CD4-positive, alpha-beta T cell treated with Interleukin-2 at 100 ng/mL for 4 hours (primary cell): ENCODE results near the gene DCP1A.

Experiments used
- DNase-seq: peaks from one replicate; pipeline ENCODE4 v3.0.0-alpha.2; 2020; ENCODE audit warnings: low spot score

DCP1A gene

GRCh38 chr3:53243785-53244184 lies 103.6 kb downstream of the DCP1A start:
- DNase-seq: no peak

DNA sequence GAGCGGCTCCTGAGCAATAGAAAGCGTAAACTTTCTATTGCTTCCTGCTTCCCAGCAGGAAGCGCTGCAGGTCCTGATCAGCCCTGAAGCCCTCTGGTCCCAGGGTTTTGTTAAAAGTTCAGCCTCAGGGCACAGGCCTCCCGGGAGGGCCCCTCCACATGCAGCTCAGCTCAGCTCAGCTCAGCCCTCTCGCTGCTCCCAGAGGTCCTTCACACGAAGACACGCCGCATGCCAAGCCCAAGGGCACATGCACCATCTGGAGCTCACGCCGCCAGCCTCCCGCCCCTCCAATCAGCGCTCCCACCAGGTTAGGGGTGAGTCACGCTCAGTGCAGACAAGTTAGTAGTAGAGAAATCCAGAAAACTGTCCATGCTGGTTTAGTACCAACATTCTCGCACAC lies 104.2 kb downstream of the DCP1A start:
- no peak for DNase-seq

DNA sequence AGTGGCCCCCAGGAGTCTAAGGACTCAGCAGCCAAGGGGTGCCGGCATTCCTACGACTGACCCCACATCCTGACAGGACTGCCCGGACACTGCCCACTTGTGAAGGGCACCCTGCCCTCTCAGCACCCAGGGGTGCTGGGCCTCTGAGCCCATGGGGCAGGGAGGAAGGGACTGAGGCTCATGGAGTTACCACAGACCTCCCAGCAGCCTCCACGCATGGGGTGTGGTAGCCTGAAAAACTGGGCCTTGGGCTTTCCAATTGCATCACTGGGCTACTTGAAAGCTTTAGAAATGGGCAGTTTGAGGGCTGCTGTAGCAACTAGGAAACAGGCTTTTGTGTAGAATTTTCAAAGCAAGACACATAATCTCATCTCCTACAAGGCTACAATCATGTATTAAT lies 104.7 kb downstream of the DCP1A start:
- no peak for DNase-seq

GRCh38 chr3:53242155-53242554 lies 105.2 kb downstream of the DCP1A start:
- DNase-seq: no peak

- no peak for DNase-seq
Observed at GRCh38 chr3:53240989-53241972, 106.1 kb downstream of the DCP1A start.

DNA sequence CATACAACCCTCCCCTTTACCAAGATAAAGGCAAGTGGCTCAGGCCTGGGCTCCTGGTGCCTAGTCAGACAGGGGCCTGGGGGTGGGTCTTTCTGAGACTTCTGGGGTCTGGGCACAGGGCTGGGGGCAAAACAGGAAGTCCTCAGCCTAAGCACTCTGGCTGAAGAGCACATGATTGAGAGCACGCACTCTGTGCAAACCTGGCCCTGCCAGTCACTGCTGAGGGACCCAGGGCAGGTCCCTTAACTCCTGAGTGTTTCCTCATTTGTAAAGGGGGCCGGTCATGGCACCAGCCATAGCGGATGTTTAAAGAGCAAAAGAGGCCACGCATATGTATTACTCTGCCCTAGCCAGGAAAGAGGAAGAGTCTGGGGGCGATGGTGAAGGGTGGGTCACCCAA lies 107.5 kb downstream of the DCP1A start:
- DNase-seq: no peak

DNA sequence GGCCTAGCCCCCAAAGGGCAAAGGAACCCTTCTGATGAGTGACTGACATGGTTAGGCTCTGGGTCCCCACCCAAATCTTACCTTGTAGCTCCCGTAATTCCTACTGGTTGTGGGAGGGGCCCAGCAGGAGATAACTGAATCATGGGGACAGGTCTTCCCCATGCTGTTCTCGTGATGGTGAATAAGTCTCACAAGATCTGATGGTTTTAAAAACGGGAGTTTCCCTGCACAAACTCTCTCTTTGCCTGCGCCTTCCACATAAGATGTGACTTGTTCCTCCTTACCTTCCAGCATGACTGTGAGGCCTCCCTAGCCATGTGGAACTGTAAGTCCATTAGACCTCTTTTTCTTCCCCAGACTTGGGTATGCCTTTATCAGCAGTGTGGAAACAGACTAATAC lies 108.5 kb downstream of the DCP1A start:
- no peak for DNase-seq

GRCh38 chr3:53238051-53238850 lies 109.1 kb downstream of the DCP1A start:
- DNase-seq: no peak

- no peak for DNase-seq
Observed at GRCh38 chr3:53236112-53236841, 111.1 kb downstream of the DCP1A start.

DNA sequence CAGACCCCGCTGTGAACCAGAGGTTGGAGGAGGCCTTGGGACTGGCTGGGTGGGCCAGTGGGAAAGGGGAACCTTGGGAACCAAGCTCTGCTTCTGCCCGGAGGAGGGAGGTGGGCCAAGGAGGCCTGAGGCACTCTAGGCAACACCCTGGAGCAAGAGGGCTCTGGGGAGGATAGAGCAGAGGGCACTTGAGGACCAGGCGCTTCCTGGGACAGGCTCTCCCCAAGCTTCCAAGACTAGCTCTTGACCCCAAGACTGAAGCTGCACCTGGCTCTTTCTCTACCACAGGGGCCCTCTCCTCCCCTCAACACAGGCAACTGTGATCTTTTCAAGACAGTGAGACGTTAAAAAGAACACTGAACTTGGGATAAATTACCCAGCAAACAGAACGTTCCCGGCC lies 111.8 kb downstream of the DCP1A start:
- DNase-seq: no peak

GRCh38 chr3:53234841-53235232 lies 112.5 kb downstream of the DCP1A start:
- DNase-seq: no peak

- DNase-seq: no peak
Observed at GRCh38 chr3:53234130-53234840, 113.1 kb downstream of the DCP1A start.
